ENCODE results near the gene MAD2L1BP. TPM values are rescaled to one million over a fixed set of nuclear protein-coding genes. Genes with fewer than 3 reads are reported as not detected.

MAD2L1BP gene
- total RNA-seq, 6 donors from 2014 or later, result 16.8 to 66.4 (median 24.9) TPM

GRCh38 chr6:43669050-43669921 lies 33.6 kb downstream of the MAD2L1BP start:
- H3K4me3 ChIP-seq, result no peak overlapping the region
- H3K27me3 ChIP-seq, result no peaks in the 10 kb centered on the region
- peaks cover 7 to 40% (median 29%) of the 10 kb centered on the region in 4 donors for H3K36me3 ChIP-seq
- peaks cover 21 to 42% (median 25%) of the 10 kb centered on the region in 4 donors for H3K4me1 ChIP-seq
- no peaks in the 10 kb centered on the region for H3K9me3 ChIP-seq
- WGBS, 2 donors, result 31 to 78% methylated on average over 7 to 15 of the region's 15 CpGs
- H3K27ac ChIP-seq, result peak overlapping the region in 3 of 4 donors; percentile 42 to 64 (median 46)
- ATAC-seq (ENCODE audit: low FRiP score in 2 of 2) (peak in 1 of 2 donors; percentile 69), DNase-seq (peak; percentile 29 to 72)
- TF ChIP-seq, protein P1, sequence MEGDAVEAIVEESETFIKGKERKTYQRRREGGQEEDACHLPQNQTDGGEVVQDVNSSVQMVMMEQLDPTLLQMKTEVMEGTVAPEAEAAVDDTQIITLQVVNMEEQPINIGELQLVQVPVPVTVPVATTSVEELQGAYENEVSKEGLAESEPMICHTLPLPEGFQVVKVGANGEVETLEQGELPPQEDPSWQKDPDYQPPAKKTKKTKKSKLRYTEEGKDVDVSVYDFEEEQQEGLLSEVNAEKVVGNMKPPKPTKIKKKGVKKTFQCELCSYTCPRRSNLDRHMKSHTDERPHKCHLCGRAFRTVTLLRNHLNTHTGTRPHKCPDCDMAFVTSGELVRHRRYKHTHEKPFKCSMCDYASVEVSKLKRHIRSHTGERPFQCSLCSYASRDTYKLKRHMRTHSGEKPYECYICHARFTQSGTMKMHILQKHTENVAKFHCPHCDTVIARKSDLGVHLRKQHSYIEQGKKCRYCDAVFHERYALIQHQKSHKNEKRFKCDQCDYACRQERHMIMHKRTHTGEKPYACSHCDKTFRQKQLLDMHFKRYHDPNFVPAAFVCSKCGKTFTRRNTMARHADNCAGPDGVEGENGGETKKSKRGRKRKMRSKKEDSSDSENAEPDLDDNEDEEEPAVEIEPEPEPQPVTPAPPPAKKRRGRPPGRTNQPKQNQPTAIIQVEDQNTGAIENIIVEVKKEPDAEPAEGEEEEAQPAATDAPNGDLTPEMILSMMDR (IDR thresholded peaks at IDR 0.05), result no peak
- no peak for TF ChIP-seq POLR2A (IDR thresholded peaks at IDR 0.05)
- TF ChIP-seq POLR2AphosphoS5 (IDR thresholded peaks at IDR 0.05), result no peak
- TF ChIP-seq EP300 (IDR thresholded peaks at IDR 0.05), result no peak

DNA sequence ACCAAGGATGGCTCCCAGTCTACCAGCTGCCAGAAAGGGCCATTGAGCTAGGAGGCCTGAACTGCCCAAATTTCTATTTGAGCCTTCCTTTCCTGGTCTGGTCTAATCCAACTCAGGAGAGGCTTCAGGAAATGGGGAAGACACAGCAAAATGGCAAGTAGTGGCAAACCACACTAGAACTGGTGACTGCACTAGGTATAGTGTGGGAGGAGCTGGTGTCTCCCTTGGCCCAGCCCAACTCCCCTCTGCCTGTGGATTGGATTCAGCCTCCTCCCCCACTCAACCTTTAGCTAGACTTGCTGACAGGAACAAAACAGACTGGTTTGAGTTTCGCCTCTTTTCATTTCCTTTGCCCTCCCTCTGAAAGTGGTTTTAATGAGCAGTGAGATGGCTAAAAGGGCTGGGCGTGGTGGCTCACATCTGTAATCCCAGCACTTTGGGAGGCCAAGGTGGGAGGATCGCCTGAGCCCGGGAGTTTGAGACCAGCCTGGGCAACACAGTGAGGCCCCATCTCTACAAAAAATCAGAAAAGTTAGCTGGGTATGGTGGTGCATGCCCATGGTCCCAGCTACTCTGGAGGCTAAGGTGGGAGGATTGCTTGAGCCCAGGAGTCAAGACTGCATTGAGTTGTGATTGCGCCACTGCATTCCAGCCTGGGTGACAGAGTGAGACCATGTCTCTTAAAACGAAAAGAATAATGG lies 34.4 kb downstream of the MAD2L1BP start:
- Histone ChIP-seq H3K27me3 (no peaks in the 10 kb centered on the region), H3K27ac (peak overlapping the region in 3 of 4 donors; percentile 42 to 64 (median 46)), H3K4me3 (no peak overlapping the region), H3K36me3 (peaks cover 7 to 48% (median 36%) of the 10 kb centered on the region in 4 donors), H3K9me3 (no peaks in the 10 kb centered on the region), H3K4me1 (peaks cover 21 to 42% (median 25%) of the 10 kb centered on the region in 4 donors)
- DNase-seq, result no peak
- TF ChIP-seq, protein P1 (IDR thresholded peaks at IDR 0.05), result no peak
- TF ChIP-seq POLR2A (IDR thresholded peaks at IDR 0.05), result no peak
- TF ChIP-seq POLR2AphosphoS5 (IDR thresholded peaks at IDR 0.05), result no peak
- no peak for TF ChIP-seq EP300 (IDR thresholded peaks at IDR 0.05)
- 74 to 75% methylated on average over 6 of the region's 6 CpGs for WGBS, 2 donors
- no peak for ATAC-seq (ENCODE audit: low FRiP score in 2 of 2)

DNA sequence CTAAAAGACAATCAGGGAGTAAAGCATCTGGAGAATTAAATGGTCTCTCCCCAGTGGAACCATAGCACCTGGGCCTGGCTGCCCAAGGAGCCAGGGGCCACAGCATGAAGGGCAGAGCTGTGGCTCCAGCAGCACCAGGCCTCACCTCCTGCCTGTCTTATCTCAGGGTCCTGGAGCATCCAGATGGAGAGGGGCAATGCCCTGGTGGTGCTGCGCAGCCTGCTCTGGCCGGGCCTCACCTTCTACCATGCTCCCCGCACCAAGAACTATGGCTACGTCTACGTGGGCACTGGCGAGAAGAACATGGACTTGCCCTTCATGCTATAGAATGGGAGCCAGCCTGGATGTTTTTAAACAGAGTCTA lies 35.0 kb downstream of the MAD2L1BP start:
- H3K4me1 ChIP-seq, result peaks cover 21 to 42% (median 25%) of the 10 kb centered on the region in 4 donors
- no peak for TF ChIP-seq POLR2AphosphoS5 (IDR thresholded peaks at IDR 0.05)
- no peak for TF ChIP-seq EP300 (IDR thresholded peaks at IDR 0.05)
- TF ChIP-seq, protein P1 (IDR thresholded peaks at IDR 0.05), result no peak
- no peak for TF ChIP-seq POLR2A (IDR thresholded peaks at IDR 0.05)
- peaks cover 7 to 53% (median 42%) of the 10 kb centered on the region in 4 donors for H3K36me3 ChIP-seq
- ATAC-seq (ENCODE audit: low FRiP score in 2 of 2), result no peak
- no peak overlapping the region for H3K27ac ChIP-seq
- no peak overlapping the region for H3K4me3 ChIP-seq
- whole genome bisulfite sequencing, 2 donors, result 94 to 98% methylated on average over 6 of the region's 6 CpGs
- H3K9me3 ChIP-seq, result no peaks in the 10 kb centered on the region
- H3K27me3 ChIP-seq, result no peaks in the 10 kb centered on the region
- DNase-seq, result no peak

- no peak overlapping the region for H3K4me3 ChIP-seq
- peaks cover 10 to 59% (median 48%) of the 10 kb centered on the region in 4 donors for H3K36me3 ChIP-seq
- no peaks in the 10 kb centered on the region for H3K9me3 ChIP-seq
- ATAC-seq (ENCODE audit: low FRiP score in 2 of 2), result no peak
- DNase-seq, result no peak
- WGBS, 2 donors, result 86 to 96% methylated on average over 6 to 8 of the region's 8 CpGs
- no peak for TF ChIP-seq EP300 (IDR thresholded peaks at IDR 0.05)
- no peak for TF ChIP-seq POLR2A (IDR thresholded peaks at IDR 0.05)
- TF ChIP-seq, protein P1 (IDR thresholded peaks at IDR 0.05), result no peak
- TF ChIP-seq POLR2AphosphoS5 (IDR thresholded peaks at IDR 0.05), result no peak
- H3K27me3 ChIP-seq, result no peaks in the 10 kb centered on the region
- peaks cover 21 to 42% (median 25%) of the 10 kb centered on the region in 4 donors for H3K4me1 ChIP-seq
- H3K27ac ChIP-seq, result peak overlapping the region in 2 of 4 donors; percentile 23 to 54
These were observed 35.6 kb downstream of the MAD2L1BP start for GRCh38 chr6:43671011-43671800.

Data from upper lobe of left lung (tissue), 6 donors.